ENCODE data around the gene TRMT10C.
"Not testable (repeated sequence)": the region's sequence is repeated elsewhere in the genome, so short reads cannot be mapped to it uniquely, and the experiment has no call there.

The TRMT10C gene

DNA sequence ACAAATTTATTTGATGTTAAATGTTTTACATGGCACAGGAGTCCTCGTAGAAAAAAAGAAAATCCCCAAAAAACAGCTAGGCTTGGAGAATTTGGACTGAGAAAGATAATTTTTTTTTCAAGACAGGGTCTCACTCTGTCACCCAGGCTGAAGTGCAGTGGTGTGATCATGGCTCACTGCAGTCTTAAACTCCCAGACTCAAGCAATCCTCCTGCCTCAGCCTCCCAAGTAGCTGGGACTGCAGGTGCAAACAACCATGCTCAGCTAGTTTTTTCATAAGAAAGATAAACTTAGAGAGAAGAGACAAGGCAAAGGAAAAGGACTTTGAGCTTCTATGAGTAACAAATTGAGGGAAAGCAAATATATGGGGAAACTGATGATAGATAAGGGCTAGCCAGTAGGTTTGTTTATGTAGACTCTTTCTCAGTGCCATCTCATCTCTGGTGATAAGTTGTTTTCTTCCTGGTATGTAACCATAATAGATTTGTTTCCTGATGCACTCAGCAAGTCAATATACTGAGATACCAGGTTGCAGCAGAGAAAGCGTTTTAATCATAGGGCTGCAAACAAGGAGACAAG lies 13.1 kb upstream of the TRMT10C start:
- H3K4me3 ChIP-seq (ENCODE audit: low read depth, low read length): no peak overlapping the region
- TF ChIP-seq, protein P1, sequence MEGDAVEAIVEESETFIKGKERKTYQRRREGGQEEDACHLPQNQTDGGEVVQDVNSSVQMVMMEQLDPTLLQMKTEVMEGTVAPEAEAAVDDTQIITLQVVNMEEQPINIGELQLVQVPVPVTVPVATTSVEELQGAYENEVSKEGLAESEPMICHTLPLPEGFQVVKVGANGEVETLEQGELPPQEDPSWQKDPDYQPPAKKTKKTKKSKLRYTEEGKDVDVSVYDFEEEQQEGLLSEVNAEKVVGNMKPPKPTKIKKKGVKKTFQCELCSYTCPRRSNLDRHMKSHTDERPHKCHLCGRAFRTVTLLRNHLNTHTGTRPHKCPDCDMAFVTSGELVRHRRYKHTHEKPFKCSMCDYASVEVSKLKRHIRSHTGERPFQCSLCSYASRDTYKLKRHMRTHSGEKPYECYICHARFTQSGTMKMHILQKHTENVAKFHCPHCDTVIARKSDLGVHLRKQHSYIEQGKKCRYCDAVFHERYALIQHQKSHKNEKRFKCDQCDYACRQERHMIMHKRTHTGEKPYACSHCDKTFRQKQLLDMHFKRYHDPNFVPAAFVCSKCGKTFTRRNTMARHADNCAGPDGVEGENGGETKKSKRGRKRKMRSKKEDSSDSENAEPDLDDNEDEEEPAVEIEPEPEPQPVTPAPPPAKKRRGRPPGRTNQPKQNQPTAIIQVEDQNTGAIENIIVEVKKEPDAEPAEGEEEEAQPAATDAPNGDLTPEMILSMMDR (IDR thresholded peaks at IDR 0.05; ENCODE audit: low read depth, low read length, missing control alignments): no peak
- in situ Hi-C loops (cut with HindIII; ENCODE audit: low sequenced_read_pairs): no loop called here
- no peak for DNase-seq (ENCODE audit: low read depth)

DNA sequence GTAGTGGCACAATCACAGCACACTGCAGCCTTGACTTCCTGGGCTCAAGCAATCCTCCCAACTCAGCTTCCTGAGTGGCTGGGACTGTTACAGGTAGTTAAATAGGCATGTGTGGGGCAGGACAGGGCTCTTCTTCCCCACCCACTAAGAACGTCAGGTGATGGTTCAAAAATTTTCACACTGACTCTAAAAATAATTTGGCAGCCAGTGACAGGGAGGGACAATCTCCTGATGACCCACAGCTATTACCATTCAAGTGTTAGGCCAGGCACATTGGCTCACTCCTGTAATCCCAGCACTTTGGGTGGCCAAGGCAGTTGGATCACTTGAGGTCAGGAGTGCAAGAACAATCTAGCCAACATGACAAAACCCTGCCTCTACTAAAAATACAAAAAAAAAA lies 12.2 kb upstream of the TRMT10C start:
- H3K4me3 ChIP-seq (ENCODE audit: low read depth, low read length): no peak overlapping the region
- TF ChIP-seq, protein P1 (IDR thresholded peaks at IDR 0.05; ENCODE audit: low read depth, low read length, missing control alignments): no peak
- in situ Hi-C loops (cut with HindIII; ENCODE audit: low sequenced_read_pairs): no loop called here
- no peak for DNase-seq (ENCODE audit: low read depth)

DNA sequence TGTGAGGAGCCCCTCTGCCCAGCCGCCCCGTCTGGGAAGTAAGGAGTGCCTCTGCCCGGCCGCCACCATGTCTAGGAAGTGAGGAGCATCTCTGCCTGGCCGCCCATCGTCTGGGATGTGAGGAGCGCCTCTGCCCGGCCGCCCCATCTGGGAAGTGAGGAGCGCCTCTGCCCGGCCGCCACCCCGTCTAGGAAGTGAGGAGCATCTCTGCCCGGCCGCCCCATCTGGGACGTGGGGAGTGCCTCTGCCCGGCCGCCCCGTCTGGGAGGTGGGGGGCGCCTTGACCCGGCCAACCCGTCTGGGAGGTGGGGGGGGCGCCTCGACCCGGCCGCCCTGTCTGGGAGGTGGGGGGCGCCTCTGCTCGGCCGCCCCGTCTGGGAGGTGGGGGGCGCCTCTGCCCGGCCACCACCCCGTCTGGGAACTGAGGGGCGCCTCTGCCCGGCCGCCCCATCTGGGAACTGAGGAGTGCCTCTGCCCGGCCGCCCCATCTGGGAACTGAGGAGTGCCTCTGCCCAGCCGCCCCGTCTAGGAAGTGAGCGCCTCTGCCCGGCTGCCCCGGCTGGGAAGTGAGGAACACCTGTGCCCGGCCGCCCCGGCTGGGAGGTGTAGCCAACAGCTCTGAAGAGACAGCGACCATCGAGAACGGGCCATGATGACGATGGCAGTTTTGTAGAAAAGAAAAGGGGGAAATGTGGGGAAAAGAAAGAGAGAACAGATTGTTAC lies 10.1 kb upstream of the TRMT10C start:
- DNase-seq (ENCODE audit: low read depth); in situ Hi-C loops (cut with HindIII; ENCODE audit: low sequenced_read_pairs); H3K4me3 ChIP-seq (ENCODE audit: low read depth, low read length): not testable (repeated sequence)

GRCh38 chr3:101553381-101553780 lies 8.3 kb upstream of the TRMT10C start:
- DNase-seq (ENCODE audit: low read depth); in situ Hi-C loops (cut with HindIII; ENCODE audit: low sequenced_read_pairs); H3K4me3 ChIP-seq (ENCODE audit: low read depth, low read length): not testable (repeated sequence)

DNA sequence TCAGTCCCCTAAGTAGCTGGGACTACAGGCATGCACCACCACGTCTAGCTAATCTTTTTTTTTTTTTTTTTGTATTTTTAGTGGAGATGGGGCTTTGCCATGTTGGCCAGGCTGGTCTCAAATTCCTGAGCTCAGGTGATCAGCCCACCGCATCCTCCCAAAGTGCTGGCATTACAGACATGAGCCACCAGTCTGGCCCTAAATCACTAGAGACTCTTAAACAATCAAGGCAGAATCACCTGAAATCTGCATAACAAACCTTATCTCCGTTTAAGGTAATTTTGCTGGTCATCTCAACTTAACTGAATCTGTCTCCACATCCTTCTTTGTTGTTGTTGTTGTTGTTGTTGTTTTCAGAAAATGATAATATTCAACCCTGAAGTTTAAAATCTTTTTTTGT lies 5.6 kb upstream of the TRMT10C start:
- in situ Hi-C loops (cut with HindIII; ENCODE audit: low sequenced_read_pairs): no loop called here
- TF ChIP-seq, protein P1 (IDR thresholded peaks at IDR 0.05; ENCODE audit: low read depth, low read length, missing control alignments): no peak
- H3K4me3 ChIP-seq (ENCODE audit: low read depth, low read length): no peak overlapping the region
- no peak for DNase-seq (ENCODE audit: low read depth)

DNA sequence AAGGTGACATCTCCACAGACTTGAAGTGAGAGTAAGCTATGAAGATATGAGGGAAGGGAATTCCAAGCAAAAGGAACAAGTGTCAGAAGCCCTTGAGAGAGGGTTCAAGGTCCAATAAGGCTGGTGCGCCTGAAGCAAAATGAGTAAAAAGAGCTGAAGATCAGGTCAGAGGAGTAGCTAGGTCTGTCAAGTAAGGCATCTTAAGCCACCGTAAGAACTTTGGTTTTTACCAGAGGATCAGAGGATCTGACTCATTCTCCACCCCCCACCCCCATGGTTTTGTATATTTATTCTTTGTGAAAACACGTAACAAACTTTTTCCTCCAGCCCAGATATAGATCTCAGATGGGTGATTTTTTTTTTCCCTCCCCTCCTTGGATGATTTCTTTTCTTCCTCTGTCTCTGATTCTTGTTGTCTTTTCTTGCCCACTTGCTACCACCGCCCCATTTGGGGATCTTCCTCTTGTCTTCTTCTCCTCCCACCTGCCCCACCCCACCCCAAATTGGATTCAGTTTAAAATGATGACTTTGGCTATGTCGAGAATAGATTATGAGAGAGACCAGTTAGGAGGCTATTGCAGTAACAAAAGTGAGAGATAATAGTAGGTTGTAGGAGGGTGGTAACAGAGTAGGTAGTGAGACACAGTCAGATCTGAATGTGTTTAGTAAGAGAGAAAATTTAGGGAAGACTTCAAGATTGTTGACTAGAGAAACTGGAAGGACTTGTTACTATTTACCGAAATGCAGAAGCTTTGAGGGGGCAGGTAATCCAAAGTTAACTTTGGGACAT lies 6.1 kb downstream of the TRMT10C start:
- H3K4me3 ChIP-seq (ENCODE audit: low read depth, low read length): no peak overlapping the region
- TF ChIP-seq, protein P1 (IDR thresholded peaks at IDR 0.05; ENCODE audit: low read depth, low read length, missing control alignments): no peak
- no peak for DNase-seq (ENCODE audit: low read depth)
- in situ Hi-C loops (cut with HindIII; ENCODE audit: low sequenced_read_pairs): no loop called here

GRCh38 chr3:101571028-101571895 lies 9.6 kb downstream of the TRMT10C start:
- DNase-seq (ENCODE audit: low read depth): no peak
- TF ChIP-seq, protein P1 (IDR thresholded peaks at IDR 0.05; ENCODE audit: low read depth, low read length, missing control alignments): no peak
- in situ Hi-C loops (cut with HindIII; ENCODE audit: low sequenced_read_pairs): no loop called here
- no peak overlapping the region for H3K4me3 ChIP-seq (ENCODE audit: low read depth, low read length)

Measured in astrocyte of the cerebellum (primary cell).